ENCODE data around the gene USP4. TPM values are rescaled to one million over a fixed set of nuclear protein-coding genes. Genes with fewer than 3 reads are reported as not detected.

USP4 gene
- total RNA-seq, 1 experiment from 2014 or later = 37.8 TPM

DNA sequence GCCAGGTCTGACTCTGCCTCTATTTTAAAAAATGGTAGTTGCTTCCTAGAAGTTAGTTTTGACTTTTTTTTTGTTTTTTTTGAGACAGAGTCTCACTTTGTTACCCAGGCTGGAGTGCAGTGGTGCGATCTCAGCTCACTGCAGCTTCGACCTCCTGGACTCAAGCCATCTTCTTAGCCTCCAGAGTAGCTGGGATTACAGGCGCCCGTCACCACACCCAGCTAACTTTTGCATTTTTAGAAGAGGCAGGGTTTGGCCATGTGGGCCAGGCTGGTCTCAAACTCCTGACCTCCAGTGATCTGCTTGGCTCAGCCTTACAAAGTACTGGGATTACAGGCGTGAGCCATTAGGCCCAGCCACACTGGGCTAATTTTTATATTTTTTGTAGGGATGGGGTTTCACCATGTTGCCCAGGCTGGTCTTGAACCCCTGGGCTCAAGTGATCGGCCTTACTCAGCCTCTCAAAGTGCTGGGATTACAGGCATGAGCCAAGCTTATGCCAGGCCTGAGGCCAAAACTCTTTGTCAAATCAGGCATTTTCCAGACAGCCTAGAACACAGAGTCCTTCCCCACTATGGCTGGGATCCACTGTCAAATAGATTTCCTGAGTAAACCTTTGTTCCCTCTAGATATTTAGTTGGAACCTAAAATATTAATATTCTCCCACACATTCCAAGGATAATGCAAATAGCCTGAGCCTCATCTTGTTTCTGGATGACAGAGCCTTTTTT, 76.5 kb downstream of the USP4 start:
- H3K36me3 ChIP-seq (ENCODE audit: control insufficient read depth, insufficient read depth, low read length) = no peaks in the 10 kb centered on the region; the same call in 1 of the 2 replicates
- intact Hi-C loops (cut with micrococcal nuclease; ENCODE audit: unreplicated experiment) = no loop called here
- no peaks in the 10 kb centered on the region for H3K27me3 Mint-ChIP-seq (ENCODE audit: insufficient read depth, unreplicated experiment)
- ChIA-PET CTCF (no interaction called here), POLR2A (interaction anchor here (0.7 kb wide), 1 partner anchor 353 kb away, joined by 3 read pairs; no protein-coding TSS in a partner anchor)
- H3K27ac Mint-ChIP-seq (ENCODE audit: unreplicated experiment) = no peak overlapping the region
- H3K9me3 Mint-ChIP-seq (ENCODE audit: unreplicated experiment) = no peaks in the 10 kb centered on the region
- H3K36me3 Mint-ChIP-seq (ENCODE audit: insufficient read depth, unreplicated experiment) = peaks cover 9% of the 10 kb centered on the region
- H3K4me3 ChIP-seq (ENCODE audit: low read depth, low read length) = no peak overlapping the region
- no peaks in the 10 kb centered on the region for H3K27me3 ChIP-seq (replicated peaks; ENCODE audit: control insufficient read depth, insufficient read depth, low read length)
- no peaks in the 10 kb centered on the region for H3K9me3 ChIP-seq
- DNase-seq = no peak
- H3K4me3 Mint-ChIP-seq (ENCODE audit: unreplicated experiment) = no peak overlapping the region
- H3K4me1 ChIP-seq = peaks cover 7% of the 10 kb centered on the region
- TF ChIP-seq, protein P1, sequence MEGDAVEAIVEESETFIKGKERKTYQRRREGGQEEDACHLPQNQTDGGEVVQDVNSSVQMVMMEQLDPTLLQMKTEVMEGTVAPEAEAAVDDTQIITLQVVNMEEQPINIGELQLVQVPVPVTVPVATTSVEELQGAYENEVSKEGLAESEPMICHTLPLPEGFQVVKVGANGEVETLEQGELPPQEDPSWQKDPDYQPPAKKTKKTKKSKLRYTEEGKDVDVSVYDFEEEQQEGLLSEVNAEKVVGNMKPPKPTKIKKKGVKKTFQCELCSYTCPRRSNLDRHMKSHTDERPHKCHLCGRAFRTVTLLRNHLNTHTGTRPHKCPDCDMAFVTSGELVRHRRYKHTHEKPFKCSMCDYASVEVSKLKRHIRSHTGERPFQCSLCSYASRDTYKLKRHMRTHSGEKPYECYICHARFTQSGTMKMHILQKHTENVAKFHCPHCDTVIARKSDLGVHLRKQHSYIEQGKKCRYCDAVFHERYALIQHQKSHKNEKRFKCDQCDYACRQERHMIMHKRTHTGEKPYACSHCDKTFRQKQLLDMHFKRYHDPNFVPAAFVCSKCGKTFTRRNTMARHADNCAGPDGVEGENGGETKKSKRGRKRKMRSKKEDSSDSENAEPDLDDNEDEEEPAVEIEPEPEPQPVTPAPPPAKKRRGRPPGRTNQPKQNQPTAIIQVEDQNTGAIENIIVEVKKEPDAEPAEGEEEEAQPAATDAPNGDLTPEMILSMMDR (IDR thresholded peaks at IDR 0.05; ENCODE audit: insufficient read depth in 1 of 2, low read depth in 1 of 2, low read length in 1 of 2, severe bottlenecking in 1 of 2, unreplicated experiment in 1 of 2) = no peak
- H3K4me1 Mint-ChIP-seq (ENCODE audit: low read depth, unreplicated experiment) = peaks cover 14% of the 10 kb centered on the region
- BruUV-seq (replicated peaks) = no TSS peak

DNA sequence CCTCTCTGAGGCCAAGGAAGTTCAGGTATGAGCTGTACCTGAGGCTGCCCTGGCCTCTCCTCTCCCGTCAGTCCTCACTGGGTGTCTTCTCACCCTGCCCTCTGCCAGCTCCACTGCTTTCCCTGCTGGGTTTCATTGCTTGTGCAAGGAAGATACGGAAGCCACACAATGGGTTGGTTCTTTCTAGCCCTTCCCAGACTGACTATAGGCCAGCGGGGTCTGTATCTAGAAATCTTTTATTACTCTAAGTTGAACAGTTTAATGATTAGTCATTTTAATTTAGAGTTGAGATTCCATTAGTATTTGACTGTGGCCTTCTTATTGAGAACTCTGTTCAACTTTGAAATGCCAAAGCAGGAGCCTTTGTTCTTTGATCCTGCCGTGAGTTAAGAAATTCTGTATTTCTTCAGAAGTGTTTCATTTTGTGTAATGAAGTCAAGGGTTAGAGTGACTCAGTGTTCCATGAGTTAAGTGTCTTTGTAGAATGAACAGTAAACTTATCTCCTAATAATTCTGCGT, 79.0 kb downstream of the USP4 start:
- H3K27ac Mint-ChIP-seq (ENCODE audit: unreplicated experiment) = no peak overlapping the region
- no peaks in the 10 kb centered on the region for H3K9me3 Mint-ChIP-seq (ENCODE audit: unreplicated experiment)
- H3K27me3 Mint-ChIP-seq (ENCODE audit: insufficient read depth, unreplicated experiment) = no peaks in the 10 kb centered on the region
- H3K36me3 Mint-ChIP-seq (ENCODE audit: insufficient read depth, unreplicated experiment) = peaks cover 8% of the 10 kb centered on the region
- intact Hi-C loops (cut with micrococcal nuclease; ENCODE audit: unreplicated experiment) = no loop called here
- ChIA-PET CTCF (no interaction called here), POLR2A (no interaction called here)
- no peak for DNase-seq
- no TSS peak for BruUV-seq (replicated peaks)
- peaks cover 6% of the 10 kb centered on the region for H3K4me1 Mint-ChIP-seq (ENCODE audit: low read depth, unreplicated experiment)
- Histone ChIP-seq H3K9me3 (no peaks in the 10 kb centered on the region), H3K4me1 (peaks cover 3% of the 10 kb centered on the region), H3K4me3 (ENCODE audit: low read depth, low read length) (no peak overlapping the region), H3K36me3 (ENCODE audit: control insufficient read depth, insufficient read depth, low read length) (no peaks in the 10 kb centered on the region), H3K27me3 (replicated peaks; ENCODE audit: control insufficient read depth, insufficient read depth, low read length) (no peaks in the 10 kb centered on the region)
- H3K4me3 Mint-ChIP-seq (ENCODE audit: unreplicated experiment) = no peak overlapping the region
- TF ChIP-seq, protein P1 (IDR thresholded peaks at IDR 0.05; ENCODE audit: insufficient read depth in 1 of 2, low read depth in 1 of 2, low read length in 1 of 2, severe bottlenecking in 1 of 2, unreplicated experiment in 1 of 2) = no peak

DNA sequence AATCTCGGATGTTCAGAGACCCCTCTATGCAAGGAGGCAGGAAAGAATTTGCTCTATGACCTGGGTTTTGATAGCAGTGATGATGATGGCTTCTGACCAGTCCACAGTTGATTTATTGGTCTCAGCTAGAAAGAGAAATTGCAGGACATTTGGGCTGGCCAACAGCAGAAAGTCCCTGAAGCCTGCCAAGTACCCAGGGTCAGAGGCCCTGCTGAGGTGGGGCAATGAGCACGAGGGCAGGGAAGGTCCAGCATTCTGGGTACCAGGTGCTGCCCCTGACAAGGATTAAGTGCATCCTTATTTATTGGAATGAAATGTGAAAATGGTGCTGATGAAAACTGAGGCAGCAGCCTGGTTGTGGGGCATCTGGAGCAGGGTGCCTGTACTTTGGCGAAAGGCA, 82.7 kb downstream of the USP4 start:
- no peaks in the 10 kb centered on the region for H3K9me3 ChIP-seq
- no peaks in the 10 kb centered on the region for H3K27me3 Mint-ChIP-seq (ENCODE audit: insufficient read depth, unreplicated experiment)
- CTCF ChIA-PET = interaction anchor here (0.6 kb wide), 1 partner anchor 21 kb away, joined by 3 read pairs; no protein-coding TSS in a partner anchor

More for the DNA sequence above, 82.7 kb downstream of the USP4 start:
- no peaks in the 10 kb centered on the region for H3K36me3 ChIP-seq (ENCODE audit: control insufficient read depth, insufficient read depth, low read length)
- H3K4me1 ChIP-seq = no peaks in the 10 kb centered on the region
- BruUV-seq (replicated peaks) = no TSS peak
- POLR2A ChIA-PET = no interaction called here
- H3K4me3 Mint-ChIP-seq (ENCODE audit: unreplicated experiment) = no peak overlapping the region
- no peaks in the 10 kb centered on the region for H3K27me3 ChIP-seq (replicated peaks; ENCODE audit: control insufficient read depth, insufficient read depth, low read length)
- DNase-seq = no peak
- intact Hi-C loops (cut with micrococcal nuclease; ENCODE audit: unreplicated experiment) = loop anchor here (10.0 kb wide), 1 partner anchor 82 kb away; the partner anchor contains the start of gene KLHDC8B
- H3K4me1 Mint-ChIP-seq (ENCODE audit: low read depth, unreplicated experiment) = no peaks in the 10 kb centered on the region
- no peak overlapping the region for H3K27ac Mint-ChIP-seq (ENCODE audit: unreplicated experiment)
- TF ChIP-seq, protein P1 (IDR thresholded peaks at IDR 0.05; ENCODE audit: insufficient read depth in 1 of 2, low read depth in 1 of 2, low read length in 1 of 2, severe bottlenecking in 1 of 2, unreplicated experiment in 1 of 2) = no peak
- no peaks in the 10 kb centered on the region for H3K9me3 Mint-ChIP-seq (ENCODE audit: unreplicated experiment)
- no peaks in the 10 kb centered on the region for H3K36me3 Mint-ChIP-seq (ENCODE audit: insufficient read depth, unreplicated experiment)
- no peak overlapping the region for H3K4me3 ChIP-seq (ENCODE audit: low read depth, low read length)
